ENCODE data around the gene HERC4. TPM values are rescaled to one million over a fixed set of nuclear protein-coding genes. Genes with fewer than 3 reads are reported as not detected.
"Not testable (repeated sequence)": the region's sequence is repeated elsewhere in the genome, so short reads cannot be mapped to it uniquely, and the experiment has no call there.

HERC4 gene
- total RNA-seq, 1 donor from 2014 or later, result 63.6 TPM

DNA sequence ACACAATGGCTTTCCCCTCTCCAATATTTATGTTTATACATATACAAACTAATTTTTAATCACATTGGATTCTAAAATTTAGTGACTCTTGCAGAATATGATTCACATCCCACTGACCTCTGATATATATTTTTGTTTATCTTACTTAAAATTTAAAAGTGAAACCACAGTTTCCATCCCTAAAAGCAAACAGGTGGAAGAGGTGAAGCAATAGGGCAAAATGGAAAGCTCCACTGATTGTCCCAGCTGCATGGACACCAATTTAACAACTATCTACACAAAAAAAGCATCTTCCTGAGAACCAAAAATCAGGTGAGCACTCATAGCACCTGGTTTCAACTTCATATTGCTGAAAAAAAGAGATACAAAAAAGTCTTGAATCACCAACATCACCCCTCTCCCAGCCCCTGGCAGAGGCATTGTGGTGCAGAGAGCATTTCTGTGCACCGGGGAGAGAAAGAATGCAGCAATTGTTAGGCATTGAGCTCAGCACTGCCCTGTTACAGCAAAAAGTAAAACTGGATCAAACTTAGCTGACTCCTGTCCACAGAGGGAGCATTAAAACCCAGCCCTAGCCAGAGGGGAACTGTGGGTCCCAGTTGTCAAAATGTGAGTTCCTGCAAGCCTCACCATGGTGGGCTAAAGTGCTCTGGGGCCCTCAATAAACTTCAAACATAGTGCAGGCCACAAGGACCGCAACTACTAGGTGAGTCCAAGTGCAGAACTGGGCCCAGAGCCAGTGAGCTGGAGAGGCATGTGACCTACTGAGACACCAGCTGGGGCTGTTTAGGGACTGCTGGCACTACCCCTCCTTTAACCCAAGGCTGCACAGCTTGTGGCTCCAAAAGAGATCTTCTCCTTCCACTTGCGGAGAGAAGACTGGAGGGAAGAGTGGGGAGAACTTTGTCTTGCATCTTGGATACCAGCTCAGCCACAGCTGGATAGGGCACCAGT lies 98.5 kb downstream of the HERC4 start:
- Histone ChIP-seq H3K4me3 (no peak overlapping the region), H3K36me3 (peaks cover 62% of the 10 kb centered on the region), H3K4me1 (no peaks in the 10 kb centered on the region), H3K27ac (no peak overlapping the region), H3K9me3 (no peaks in the 10 kb centered on the region), H3K27me3 (ENCODE audit: low read depth) (no peaks in the 10 kb centered on the region)
- DNase-seq (no peak), ATAC-seq (peak in 1 of 2 donors; percentile 59)
- intact Hi-C loops (cut with DNase I), result no loop called here
- TF ChIP-seq, protein P1, sequence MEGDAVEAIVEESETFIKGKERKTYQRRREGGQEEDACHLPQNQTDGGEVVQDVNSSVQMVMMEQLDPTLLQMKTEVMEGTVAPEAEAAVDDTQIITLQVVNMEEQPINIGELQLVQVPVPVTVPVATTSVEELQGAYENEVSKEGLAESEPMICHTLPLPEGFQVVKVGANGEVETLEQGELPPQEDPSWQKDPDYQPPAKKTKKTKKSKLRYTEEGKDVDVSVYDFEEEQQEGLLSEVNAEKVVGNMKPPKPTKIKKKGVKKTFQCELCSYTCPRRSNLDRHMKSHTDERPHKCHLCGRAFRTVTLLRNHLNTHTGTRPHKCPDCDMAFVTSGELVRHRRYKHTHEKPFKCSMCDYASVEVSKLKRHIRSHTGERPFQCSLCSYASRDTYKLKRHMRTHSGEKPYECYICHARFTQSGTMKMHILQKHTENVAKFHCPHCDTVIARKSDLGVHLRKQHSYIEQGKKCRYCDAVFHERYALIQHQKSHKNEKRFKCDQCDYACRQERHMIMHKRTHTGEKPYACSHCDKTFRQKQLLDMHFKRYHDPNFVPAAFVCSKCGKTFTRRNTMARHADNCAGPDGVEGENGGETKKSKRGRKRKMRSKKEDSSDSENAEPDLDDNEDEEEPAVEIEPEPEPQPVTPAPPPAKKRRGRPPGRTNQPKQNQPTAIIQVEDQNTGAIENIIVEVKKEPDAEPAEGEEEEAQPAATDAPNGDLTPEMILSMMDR (IDR thresholded peaks at IDR 0.05), result no peak

DNA sequence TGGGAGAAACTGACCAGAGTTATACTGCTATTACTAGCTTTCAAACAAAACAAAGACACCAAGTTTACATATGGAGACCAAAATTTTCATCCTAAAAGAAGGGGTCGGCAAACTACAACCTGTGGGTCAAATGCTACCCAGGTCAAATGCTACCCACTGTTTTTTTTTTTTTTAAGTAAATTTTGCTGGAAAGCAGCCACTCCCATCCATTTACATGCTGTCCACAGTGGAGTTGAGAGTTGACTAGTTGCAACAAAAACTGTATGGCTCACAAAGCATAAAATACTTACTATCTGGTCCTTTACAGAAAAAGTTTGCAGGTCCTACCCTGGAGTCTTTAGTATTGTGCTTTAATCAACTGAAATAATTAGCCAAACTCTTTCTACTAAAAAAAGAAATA lies 99.2 kb downstream of the HERC4 start:
- Histone ChIP-seq H3K36me3 (peaks cover 62% of the 10 kb centered on the region), H3K27me3 (ENCODE audit: low read depth) (no peaks in the 10 kb centered on the region), H3K9me3 (no peaks in the 10 kb centered on the region), H3K4me3 (no peak overlapping the region), H3K27ac (no peak overlapping the region), H3K4me1 (no peaks in the 10 kb centered on the region)
- ATAC-seq, result no peak
- TF ChIP-seq, protein P1 (IDR thresholded peaks at IDR 0.05), result no peak
- intact Hi-C loops (cut with DNase I), result no loop called here
- DNase-seq, result no peak

DNA sequence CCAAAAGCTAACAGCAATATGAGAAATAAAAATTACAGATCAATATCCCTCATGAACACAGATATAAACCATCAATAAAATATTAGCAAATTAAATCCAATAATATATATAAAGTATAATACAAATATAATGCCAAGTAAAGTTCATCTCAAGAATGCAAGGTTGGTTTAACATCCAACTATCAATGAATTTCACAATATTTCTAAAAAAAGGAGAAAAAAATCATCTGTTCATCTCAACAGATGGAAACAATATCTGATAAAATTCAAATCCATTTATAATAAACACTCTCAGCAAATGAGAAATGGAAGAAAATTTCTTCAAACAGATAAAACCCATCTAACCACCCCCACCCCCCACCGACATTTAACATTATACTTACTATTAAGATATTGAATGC lies 103.8 kb downstream of the HERC4 start:
- Histone ChIP-seq H3K9me3 (peaks cover 4% of the 10 kb centered on the region), H3K36me3 (peaks cover 27% of the 10 kb centered on the region), H3K4me1 (no peaks in the 10 kb centered on the region), H3K27ac (no peak overlapping the region), H3K4me3 (no peak overlapping the region), H3K27me3 (ENCODE audit: low read depth) (no peaks in the 10 kb centered on the region)
- TF ChIP-seq, protein P1 (IDR thresholded peaks at IDR 0.05), result no peak
- DNase-seq, result no peak
- ATAC-seq, result no peak
- intact Hi-C loops (cut with DNase I), result no loop called here

DNA sequence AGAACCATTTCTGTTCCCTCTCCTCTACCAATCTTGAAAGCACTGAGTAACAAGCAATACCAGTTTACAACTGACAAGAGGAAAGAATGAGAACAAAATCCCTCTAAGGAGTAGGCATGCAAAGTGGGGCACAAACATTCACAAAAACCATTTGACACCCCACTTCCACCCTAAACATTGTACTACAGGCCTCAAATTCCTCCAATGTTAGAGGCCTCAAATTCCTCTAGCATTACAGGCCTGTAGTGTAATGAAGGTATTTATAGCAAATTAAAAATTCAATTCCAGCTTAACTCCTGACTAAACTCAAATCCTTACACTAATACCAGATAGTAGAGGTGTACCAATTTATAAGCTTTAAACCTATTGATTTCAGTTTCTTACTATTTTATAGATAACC lies 105.2 kb downstream of the HERC4 start:
- peaks cover 4% of the 10 kb centered on the region for H3K4me1 ChIP-seq
- no peak overlapping the region for H3K27ac ChIP-seq
- DNase-seq (no peak), ATAC-seq (no peak)
- TF ChIP-seq, protein P1 (IDR thresholded peaks at IDR 0.05), result no peak
- no peaks in the 10 kb centered on the region for H3K27me3 ChIP-seq (ENCODE audit: low read depth)
- intact Hi-C loops (cut with DNase I), result no loop called here
- peaks cover 4% of the 10 kb centered on the region for H3K9me3 ChIP-seq
- H3K36me3 ChIP-seq, result peaks cover 30% of the 10 kb centered on the region
- no peak overlapping the region for H3K4me3 ChIP-seq

DNA sequence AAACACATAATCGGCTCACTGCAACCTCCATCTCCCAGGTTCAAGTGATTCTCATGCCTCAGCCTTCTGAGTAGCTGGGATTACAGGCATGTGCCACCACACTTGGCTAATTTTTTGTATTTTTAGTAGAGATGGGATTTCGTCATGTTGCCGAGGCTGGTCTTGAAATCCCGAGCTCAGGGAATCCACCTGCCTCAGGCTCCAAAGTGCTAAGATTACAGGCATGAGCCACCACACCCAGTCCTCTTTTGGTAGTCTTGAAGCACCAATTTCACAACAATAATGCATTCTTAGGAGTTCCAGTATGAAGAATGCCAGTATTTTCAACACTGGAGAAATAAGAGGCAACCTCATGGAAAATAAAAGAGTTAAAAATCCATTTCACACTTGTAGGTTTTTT lies 109.0 kb downstream of the HERC4 start:
- DNase-seq; H3K27ac ChIP-seq; H3K9me3 ChIP-seq; H3K4me3 ChIP-seq; intact Hi-C loops (cut with DNase I); H3K27me3 ChIP-seq (ENCODE audit: low read depth); H3K4me1 ChIP-seq: not testable (repeated sequence)
- peaks cover 33% of the 10 kb centered on the region for H3K36me3 ChIP-seq
- ATAC-seq, result peak in 1 of 2 donors; percentile 51

DNA sequence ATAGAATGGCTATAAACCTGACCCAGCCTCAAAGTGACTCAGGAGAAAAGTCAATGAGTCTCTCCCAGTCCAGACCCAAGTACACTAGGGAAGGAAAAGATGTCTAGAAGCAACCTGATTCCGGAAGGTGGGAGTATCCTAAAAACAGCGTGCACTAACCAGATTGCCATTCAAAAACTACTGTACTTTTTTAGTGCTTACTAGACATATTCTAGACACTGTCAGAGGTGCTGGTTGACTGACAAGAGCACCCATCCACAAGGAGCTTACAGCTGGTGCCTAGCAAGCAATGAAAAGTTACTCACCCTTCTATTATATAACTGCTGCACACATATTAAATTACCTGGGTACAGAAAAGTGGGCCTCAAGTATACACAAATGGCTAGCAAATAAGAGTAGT lies 109.6 kb downstream of the HERC4 start:
- DNase-seq, result no peak
- Histone ChIP-seq H3K36me3 (peaks cover 39% of the 10 kb centered on the region), H3K4me1 (peaks cover 4% of the 10 kb centered on the region), H3K9me3 (peaks cover under 1% of the 10 kb centered on the region), H3K27ac (no peak overlapping the region), H3K4me3 (no peak overlapping the region), H3K27me3 (ENCODE audit: low read depth) (no peaks in the 10 kb centered on the region)
- ATAC-seq, result no peak
- TF ChIP-seq, protein P1 (IDR thresholded peaks at IDR 0.05), result no peak
- intact Hi-C loops (cut with DNase I), result no loop called here

Measured in lower lobe of right lung (tissue), 2 donors.